HG02981 (cell line): ENCODE data around the gene DAB1.

ENCODE experiments used
- ATAC-seq: cut with Tn5 transposase; IDR thresholded peaks from one replicate; pipeline ENCODE4 v1.9.1; 2021; ENCODE audit warnings: mild to moderate bottlenecking, moderate library complexity; ENCODE audit not compliant: unreplicated experiment

The DAB1 gene

DNA sequence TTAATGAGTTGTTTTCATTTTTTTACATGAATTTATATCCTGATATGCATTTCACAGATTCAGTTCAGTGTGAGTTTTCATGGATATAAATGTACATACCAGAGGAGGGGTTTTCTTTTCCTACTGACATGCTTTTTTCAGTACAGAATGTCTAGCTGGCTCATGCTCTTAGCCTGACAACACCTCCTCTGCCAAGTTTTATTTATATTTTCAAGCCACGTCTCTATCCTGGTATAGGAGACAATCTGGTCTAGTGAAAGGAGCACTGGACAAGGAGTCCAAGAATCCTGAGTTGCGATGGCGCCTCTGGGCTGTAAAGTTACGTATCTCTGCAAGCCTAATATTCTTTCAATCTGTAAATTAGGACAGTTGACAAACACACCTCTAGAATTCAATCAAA, 4.9 kb downstream of the DAB1 start:
- ATAC-seq, result no peak

DNA sequence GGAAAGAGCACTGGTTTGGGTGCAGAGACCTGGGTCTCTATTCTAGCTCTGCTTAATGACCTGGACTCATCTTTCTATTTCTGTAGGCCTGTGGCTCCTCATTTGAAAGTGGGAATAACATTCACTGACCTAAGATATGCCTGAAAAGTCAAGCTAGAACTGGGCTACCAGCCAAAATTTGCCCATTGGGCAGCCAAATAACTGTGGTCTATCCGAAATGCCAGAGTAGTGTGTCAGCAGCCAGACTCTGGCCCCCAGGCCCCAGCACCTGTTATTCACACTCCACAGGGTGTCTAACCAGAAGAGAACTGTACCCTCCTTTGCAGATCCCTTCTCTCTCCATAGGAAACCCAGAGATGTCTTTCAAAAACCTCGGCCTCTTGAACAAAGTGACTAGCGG, 12.6 kb downstream of the DAB1 start:
- ATAC-seq, result no peak

DNA sequence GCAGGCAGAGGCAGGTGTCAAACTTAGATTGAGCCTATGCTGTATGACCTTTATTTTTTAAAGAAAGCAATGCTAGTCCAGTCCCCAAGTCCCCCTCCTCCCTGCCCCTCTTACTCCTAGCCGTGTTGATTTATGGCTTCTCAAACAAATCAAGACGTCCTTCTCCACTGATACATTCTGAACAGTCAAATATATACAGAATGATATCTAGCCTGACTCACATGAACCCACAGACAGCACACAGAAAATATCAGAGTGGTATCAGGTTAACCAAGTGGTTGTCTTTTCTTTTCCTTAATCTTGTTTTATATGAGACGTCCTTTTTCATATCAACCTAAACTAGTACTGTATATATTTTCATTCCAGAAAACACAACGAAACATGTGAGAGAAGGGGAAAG, 13.4 kb downstream of the DAB1 start:
- ATAC-seq, result no peak

DNA sequence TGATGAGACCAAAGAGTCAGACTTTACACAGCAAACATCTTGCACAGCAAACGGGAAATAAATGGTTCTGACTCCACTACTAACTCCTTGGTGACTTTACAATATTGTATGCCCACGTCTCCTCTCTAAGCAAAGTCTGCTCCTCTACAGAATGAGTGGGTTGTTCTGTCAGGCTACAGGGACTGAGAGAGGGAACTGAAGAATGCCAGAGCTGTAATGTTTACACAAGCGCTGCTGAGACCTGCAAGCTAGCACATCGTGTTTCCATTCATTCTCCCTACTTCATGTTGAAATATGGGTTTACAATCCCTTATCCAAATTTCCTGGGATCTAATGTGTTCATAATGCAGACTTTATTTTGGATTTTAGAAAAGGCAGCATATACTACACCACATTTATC, 15.9 kb downstream of the DAB1 start:
- no peak for ATAC-seq

DNA sequence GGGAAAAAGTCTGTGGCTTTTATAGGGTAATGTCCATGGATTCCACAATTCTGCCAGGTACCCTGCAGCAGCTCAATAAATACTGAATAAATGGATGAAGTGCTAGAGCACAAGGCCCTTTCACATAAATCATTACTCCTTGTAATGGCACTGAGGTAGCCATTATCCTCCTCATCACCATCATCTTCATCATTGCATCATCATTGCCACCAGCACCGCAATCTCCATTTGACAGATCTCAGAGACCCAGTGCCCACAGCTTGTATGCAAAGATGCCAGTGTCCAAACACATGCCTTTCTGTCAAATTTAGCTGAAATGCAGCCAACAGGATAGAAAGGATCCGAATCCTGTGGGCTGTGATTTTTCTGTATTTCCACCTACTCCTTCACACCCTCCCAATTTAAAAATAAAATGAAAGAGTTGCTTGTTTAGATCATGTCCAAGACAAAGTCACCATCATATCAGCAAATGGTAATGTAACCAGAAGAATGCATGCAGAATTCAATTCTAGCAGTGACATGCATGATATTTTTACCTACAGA, 17.4 kb downstream of the DAB1 start:
- ATAC-seq, result no peak

DNA sequence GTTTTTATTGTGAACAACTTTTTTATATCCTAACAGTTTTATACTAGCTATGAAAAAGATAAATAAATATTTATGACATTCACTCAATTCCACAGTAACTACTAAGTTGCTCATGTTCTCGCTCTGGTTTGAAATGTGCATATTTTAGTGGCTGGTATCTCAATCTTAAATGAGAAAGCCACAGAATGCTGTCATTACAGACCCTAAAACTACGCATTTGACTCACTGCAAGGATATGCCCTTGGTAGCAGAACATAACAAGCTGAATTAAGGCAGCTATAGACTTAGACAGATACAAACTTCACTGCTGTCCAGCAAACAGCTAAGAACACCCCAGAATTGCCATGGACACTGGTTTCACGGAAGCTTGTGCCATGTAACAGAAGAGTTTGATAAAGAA, 19.0 kb downstream of the DAB1 start:
- no peak for ATAC-seq

DNA sequence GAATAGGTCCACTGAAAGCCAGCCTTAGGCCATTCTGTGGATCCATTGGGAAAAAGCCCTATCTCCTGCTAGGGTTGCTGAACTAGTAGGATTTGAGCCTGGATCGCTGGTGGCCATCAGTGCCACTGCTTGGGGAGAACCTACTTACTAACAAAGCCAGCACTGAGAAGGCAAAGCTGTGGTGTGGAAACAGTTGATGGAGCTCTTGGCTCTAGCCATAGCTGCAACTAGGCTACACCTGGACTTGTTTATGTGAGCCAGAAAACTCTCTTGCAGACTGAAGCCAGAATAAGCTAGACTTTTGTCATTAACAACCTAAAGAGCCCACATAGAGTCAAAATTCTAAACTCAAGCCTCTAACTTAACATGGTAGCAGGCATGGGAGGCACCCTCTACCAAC, 20.7 kb downstream of the DAB1 start:
- no peak for ATAC-seq

DNA sequence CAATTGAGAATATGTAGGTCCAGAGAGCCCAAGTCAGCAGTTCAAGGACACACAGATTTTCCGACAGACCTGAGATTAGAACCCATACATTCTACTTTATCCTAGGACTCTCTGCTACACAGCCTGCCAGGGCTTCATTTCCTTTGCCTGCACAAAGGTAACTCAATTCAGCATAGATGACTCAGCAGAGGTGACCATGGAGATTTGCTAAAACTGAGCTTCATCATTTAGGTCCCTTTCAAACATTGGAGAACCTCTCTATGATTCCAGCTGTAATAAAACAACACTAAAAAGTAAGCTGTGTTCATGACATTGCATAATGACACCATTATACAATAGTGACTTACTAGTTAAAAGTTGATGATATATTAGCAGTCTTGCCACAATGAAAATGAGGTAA, 22.2 kb downstream of the DAB1 start:
- no peak for ATAC-seq

DNA sequence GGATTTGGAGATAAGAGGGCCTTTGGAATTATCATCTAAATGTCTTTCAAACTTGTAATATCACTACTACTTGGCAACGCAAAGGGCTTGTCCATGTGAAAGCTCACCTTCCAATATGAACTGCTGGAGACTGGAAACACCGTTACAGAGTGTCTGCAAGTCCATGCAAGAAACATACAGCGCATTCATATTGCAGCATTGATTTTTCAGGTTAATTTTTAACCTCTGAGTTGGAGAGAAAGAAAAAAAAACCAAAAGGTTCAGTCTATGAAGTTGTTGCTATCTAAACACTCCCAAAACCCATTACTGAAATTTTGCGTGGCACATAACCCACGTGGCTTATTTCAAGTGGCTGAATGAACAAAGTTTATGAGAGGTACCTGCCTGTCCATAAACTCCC, 23.8 kb downstream of the DAB1 start:
- no peak for ATAC-seq

DNA sequence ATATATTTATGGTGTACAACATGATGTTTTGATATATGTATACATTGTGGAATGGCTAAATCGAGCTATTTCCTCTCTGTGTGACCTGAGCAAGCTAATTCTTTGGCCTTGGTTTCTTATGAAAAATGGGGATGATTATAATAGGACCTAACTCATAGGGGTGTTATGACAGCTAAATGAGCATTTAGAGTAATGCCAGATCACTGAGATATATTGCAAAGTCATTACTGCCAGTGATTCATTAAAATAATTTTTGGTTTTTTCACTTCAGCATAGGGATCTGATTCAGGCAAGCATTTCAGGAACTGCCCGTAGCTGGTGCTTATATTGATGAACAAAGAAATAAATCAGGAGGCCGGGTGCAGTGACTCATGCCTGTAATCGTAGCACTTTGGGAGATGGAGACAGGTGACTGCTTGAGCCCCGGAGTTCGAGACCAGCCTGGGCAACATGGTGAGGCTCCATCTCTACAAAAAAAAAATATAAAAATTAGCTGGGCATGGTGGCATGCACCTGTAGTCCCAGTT, 30.7 kb downstream of the DAB1 start:
- ATAC-seq, result no peak

DNA sequence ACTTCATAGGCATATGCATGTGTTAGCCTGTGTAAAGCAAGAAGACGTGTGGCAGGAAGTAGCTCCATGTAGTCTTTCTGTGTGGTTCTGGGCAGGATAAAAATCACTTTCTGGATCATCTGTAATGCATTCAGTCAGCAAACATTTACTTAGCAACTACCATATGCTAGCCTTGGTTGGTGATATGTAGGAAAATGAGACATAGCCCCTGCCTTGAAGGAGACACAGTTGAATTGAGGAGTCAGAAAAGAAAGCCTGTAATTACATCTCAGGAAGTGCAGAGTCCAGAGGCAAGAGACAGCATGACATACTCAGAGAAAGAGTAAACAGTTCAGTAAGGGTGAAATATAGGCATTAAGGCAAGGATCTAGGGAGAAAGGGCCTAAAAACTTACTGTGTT, 38.5 kb downstream of the DAB1 start:
- no peak for ATAC-seq

DNA sequence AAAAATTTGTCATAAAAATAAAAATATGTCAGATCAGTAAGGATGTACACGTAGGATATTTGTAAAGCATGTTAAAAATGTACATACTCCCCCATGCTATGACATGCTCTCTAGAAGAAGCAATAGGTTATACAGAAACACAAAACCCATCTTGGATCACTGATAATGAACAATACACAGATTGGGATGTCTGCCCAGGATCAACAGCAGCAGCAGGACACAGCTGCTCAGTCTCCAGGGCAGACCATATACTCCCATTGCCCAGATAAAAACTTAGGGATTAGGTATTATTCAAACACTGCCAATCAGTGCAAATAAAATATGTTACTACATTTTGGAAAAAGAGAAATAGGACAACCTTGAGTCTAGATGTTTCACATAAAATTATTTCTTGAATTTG, 39.0 kb downstream of the DAB1 start:
- no peak for ATAC-seq

DNA sequence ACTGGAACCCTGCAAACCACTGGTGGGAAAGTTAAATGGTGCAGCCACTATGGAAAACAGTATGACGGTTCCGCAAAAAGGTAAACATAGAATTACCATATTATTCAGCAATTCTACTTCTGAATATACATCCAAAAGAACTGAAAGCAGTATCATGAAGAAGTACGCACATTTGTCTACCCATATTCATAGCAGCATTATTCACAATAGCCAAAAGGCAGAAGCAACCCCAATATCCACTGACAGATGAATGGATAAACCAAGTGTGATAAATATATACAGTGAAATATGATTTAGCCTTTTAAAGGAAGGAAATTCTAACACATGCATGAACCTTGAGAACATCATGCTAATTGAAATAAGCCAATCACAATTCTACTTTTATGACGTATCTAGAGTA, 39.6 kb downstream of the DAB1 start:
- ATAC-seq, result no peak

DNA sequence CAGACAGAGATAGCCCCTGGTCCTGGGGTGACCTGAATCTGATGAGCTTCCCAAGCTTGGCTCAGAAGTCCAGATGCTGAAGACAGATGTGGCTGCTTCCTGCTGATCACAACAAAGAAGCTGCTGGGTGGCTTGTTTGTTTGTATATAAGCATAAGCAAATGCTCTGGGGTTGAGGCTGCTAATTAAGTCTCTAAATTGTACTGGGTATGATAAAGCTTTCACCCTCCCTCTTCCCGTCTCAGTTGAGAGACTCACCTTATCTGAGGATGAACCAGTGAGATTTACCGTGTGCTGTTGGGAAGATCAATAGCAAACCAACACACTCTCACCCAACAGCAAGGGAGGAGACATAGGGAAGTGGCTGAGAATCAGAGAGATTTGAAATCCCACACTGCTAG, 42.0 kb downstream of the DAB1 start:
- no peak for ATAC-seq

DNA sequence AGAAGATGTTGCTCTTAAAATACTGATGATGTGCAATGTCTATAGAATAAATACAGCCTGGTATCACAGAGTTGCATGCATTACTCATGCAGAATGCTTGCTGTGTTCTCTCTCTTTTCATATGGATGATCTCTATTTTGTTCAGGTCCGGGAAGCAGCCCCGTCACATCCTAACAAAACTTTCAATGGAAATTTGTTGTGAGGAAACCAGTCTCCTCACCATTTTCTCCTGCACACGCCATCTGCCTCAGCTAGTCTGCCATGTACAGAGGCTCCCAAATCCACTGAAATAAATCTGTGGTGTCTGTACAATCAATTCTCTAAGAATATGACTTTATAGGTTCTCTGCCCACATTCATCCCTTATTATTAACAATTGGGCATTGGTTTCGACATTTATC, 42.4 kb downstream of the DAB1 start:
- no peak for ATAC-seq

DNA sequence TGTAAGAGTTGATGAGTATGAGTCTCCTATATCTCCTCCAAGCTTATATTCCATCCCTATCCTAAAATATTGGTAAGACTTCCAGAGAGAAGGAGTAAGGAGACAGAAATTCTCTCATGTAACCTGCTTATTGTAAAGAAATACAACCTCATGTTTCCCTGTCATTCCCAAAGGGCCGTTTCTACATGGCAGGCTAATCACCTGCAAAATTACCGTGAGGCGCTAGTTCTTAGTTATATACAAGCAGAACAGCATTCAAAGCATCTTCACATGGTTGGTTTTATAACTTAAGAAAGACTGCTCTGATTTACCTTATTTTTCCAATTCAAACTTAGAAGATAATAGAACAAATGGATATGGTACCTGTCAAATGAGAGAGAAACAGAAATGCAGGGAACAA, 42.9 kb downstream of the DAB1 start:
- ATAC-seq, result no peak

DNA sequence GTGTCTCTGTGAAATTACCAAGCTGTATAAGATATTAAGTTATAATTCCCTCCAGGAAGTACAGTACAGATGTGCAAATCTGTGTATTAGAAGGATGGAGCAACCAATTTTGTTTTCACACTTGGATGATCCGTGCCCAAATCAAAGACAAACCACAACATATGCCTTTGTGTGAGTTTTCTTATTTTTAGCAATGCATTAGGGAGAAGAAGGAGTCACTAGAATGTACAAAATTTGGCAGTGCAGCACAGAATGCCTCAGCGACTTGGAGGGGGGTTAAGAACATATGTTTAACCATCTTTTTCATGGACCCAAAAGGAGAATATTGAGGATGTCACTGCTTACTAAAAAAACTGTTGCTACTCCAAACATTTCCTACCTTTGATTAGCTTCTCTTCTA, 45.3 kb downstream of the DAB1 start:
- no peak for ATAC-seq

DNA sequence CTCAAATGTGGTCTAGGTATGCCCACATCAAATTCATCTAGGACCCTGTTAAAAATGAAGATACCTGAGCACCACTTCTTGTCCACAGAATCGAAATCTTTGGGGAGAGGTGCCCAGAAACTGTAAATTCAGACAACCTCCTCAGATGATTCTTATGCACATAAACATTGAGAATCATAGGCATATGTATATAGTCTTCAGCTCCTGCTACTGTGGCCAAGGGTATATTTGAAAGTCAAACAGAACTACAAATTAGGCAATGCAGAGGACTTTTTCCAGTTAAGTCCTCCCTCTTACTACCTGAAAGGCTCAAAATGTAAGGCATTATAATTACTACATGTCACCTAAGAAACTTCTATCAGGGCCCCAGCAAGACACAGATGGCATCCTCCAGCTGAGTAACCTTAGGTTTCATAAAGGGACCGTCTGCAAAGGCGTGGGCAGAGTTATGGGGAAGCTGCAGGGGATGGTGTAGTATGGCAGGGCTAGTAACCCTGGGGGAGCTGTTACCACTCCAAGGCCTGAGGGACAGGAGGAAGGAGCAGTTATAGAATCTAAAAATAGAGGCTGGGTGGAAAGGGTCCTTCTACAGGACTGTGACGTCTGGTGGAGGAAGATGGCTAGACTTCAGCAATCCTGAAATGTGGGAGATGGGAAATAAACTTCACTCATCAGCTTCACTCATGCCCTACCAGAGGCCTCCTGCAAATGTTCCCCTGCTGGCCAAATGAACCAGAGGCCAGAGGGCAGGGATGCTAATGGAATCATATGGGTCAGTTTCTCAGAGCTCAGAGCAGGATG, 46.3 kb downstream of the DAB1 start:
- ATAC-seq, result no peak

DNA sequence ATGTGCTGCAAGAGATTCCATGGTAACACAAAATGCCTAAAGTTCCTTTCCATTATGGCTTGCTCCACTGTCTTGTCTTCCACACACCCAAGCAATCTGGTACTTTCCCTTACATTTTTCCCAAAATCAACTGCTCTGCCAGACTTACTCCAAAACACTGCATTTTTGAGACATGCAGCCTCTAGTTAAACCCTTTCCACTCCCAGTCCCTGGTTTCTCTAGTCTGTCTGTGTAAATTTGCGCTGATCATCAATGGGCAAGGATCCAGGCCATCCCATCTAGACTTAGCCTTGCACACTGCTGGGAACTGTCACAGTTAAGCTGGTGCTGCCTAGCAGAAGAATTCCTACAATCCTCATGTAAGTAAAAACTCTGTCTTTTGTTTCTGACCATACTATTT, 47.8 kb downstream of the DAB1 start:
- ATAC-seq, result no peak

DNA sequence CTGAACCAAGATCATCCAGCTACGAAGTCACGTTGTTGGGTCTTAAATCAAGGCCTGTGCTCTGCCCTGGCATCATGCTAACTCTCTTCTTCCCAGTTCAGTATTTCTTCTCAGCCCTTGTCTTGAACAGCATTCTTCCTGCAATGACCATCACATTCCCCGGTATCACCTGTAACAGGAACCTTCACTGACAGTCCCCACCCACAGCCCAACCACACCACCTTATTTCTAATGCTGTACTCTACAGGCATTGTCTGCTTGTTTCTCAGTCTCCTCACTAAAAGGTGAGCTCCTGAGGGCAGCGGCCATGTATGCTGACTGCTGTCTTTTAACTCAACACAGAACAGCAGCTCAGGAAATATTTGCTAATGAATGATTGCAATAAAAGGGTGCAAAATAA, 54.0 kb downstream of the DAB1 start:
- no peak for ATAC-seq

DNA sequence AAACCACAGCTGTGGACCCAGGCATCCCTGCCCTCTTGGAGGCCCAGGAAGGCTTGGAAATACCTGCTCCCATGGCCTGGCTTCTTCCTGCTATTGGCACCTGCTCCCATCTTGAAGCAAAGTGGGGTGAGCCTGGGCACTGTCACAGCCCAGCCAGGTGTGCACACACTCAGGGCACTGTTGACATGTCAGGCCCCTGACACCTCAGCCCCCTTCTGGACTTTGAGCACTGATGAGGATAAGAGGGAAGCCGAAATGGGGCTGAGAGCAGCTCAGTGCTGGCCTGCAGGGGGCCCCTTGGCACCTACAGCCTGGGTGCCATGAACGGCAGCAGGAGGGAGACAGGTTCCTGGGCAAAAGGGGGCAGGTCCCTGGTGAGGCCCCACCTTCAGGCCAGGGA, 55.9 kb downstream of the DAB1 start:
- ATAC-seq, result no peak

DNA sequence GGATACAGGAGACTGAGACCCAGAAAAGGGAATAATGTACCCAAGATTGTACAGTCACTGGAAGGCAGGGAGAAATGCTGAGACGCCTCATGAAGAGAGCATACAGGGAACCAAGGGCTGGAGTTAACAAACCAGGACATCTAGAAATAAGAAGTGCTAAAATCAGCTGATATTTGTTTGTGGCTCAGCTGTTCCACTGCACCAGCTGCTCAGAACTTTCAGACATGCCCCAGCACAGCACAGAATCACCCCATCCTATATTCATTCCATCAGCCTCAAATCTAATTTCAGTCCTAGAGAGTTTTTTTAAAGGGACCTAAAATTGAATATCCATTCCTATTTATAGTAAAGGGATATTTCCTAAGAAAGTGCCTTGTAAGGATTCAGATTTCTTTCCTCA, 60.2 kb downstream of the DAB1 start:
- ATAC-seq, result no peak

DNA sequence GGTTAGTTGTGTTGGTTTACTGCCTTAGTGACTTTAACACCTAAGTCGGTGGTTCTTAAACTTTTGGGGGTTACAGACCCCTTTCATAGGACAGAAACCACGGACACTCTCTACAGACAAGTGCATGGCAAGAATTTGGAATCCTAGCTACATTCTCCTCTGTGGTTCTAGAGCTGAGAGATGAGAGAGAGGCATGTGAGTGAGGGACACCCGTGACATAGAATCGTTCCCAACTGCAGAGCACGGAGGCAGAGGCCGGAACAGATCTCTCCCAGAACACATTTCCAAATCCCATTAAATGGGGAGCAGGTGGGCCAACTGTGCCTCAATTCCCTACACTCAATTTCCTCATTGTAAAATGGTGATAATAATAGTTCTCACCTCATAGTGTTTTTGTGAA, 60.7 kb downstream of the DAB1 start:
- no peak for ATAC-seq
